OCI-LY7 (cell line): ENCODE measurements around the gene PKLR. TPM values are rescaled to one million over a fixed set of nuclear protein-coding genes. Genes with fewer than 3 reads are reported as not detected.

Source experiments
- BruUV-seq: library from RNA; stranded (reverse); fragments of 400-500 nt; replicated peaks from 2 replicates; lab custom pipeline; 2021; lab: Mats Ljungman, UMichigan
- CTCF ChIA-PET: fragments of 300-600 bp; sonication (Branson Sonifier 250); formaldehyde crosslinking; loops from one replicate; lab custom pipeline; 2022; ENCODE audit warnings: antibody characterized with exemption; ENCODE audit not compliant: unreplicated experiment; lab: Charles Lee
- POLR2A ChIA-PET: fragments of 300-600 bp; sonication (Branson Sonifier 250); formaldehyde crosslinking; loops from one replicate; lab custom pipeline; 2022; ENCODE audit warnings: antibody characterized with exemption; lab: Charles Lee
- DNase-seq: peaks from one replicate; pipeline ENCODE4 v3.0.0-alpha.2; 2015; ENCODE audit warnings: low spot score
- H2AFZ ChIP-seq: fragments of 200-600 bp; sonication (generic), shearing (Covaris generic); 2 replicates; pipeline ENCODE4 v1.6.1; 2014; ENCODE audit warnings: mild to moderate bottlenecking, antibody characterized with exemption, low read length, moderate library complexity
- H3K27ac ChIP-seq: fragments of 200-600 bp; sonication (generic); 2 replicates; pipeline ENCODE4 v1.5.1; 2014; ENCODE audit warnings: mixed run types, low read depth, mild to moderate bottlenecking, moderate library complexity, low read length, inconsistent platforms; ENCODE audit not compliant: poor library complexity, severe bottlenecking
- H3K36me3 ChIP-seq: fragments of 200-600 bp; sonication (generic); 2 replicates; pipeline ENCODE4 v1.6.1; 2014; ENCODE audit warnings: mild to moderate bottlenecking, antibody characterized with exemption, low read length, moderate library complexity, mixed read lengths; ENCODE audit not compliant: insufficient read depth
- H3K4me1 ChIP-seq: fragments of 200-600 bp; sonication (generic); 2 replicates; pipeline ENCODE4 v1.5.1; 2014; ENCODE audit warnings: mild to moderate bottlenecking, low read length; ENCODE audit not compliant: insufficient read depth, poor library complexity, severe bottlenecking
- H3K4me2 ChIP-seq: fragments of 200-600 bp; sonication (generic); 2 replicates; pipeline ENCODE4 v1.6.1; 2014; ENCODE audit warnings: mild to moderate bottlenecking, low read length
- H3K4me3 ChIP-seq: fragments of 200-600 bp; sonication (generic); 2 replicates; pipeline ENCODE4 v1.5.1; 2014; ENCODE audit warnings: mild to moderate bottlenecking, low read depth, low read length; ENCODE audit not compliant: poor library complexity, severe bottlenecking
- H3K79me2 ChIP-seq: fragments of 200-600 bp; sonication (generic); 2 replicates; pipeline ENCODE4 v1.6.1; 2016; ENCODE audit warnings: low read depth, mild to moderate bottlenecking, low read length, moderate library complexity, mixed read lengths; ENCODE audit not compliant: insufficient read depth
- H3K9me2 ChIP-seq: fragments of 200-600 bp; sonication (generic); 2 replicates; pipeline ENCODE4 v1.6.1; 2016; ENCODE audit warnings: mild to moderate bottlenecking, low read length, mixed read lengths; ENCODE audit not compliant: insufficient read depth
- H3K9me3 ChIP-seq: fragments of 200-600 bp; sonication (generic); 2 replicates; pipeline ENCODE4 v1.6.1; 2014; ENCODE audit warnings: mild to moderate bottlenecking, mixed run types, low read length, mixed read lengths
- H4K20me1 ChIP-seq: fragments of 200-600 bp; sonication (generic); 2 replicates; pipeline ENCODE4 v1.6.1; 2014; ENCODE audit warnings: mild to moderate bottlenecking, antibody characterized with exemption, low read length, moderate library complexity, mixed read lengths; ENCODE audit not compliant: insufficient read depth
- CTCF ChIP-seq: fragments of 200-600 bp; sonication (generic); conservative IDR thresholded peaks from 2 replicates; pipeline ENCODE4 v1.5.1; 2014; ENCODE audit warnings: mild to moderate bottlenecking, antibody characterized with exemption, low read length, moderate library complexity, mixed read lengths
- EZH2phosphoT487 ChIP-seq: fragments of 200-600 bp; sonication (generic); IDR thresholded peaks from 2 replicates; pipeline ENCODE4 v1.6.1; 2018; ENCODE audit warnings: low read depth, borderline replicate concordance, mild to moderate bottlenecking, mixed run types, antibody characterized with exemption, low read length, moderate library complexity, mixed read lengths
- intact Hi-C: fragments of 100-400 bp; cut with micrococcal nuclease; formaldehyde crosslinking; loops from one replicate; pipeline ENCODE4 v1.10.0; 2022; ENCODE audit not compliant: unreplicated experiment
- total RNA-seq, 2 experiments: library from RNA; depleted of rRNA in 1 of 2; stranded (reverse); fragments of >200 nt in 1 of 2; shearing (Covaris generic) in 1 of 2; gene quantifications; 2 replicates each; pipeline ENCODE4 v1.2.3, GENCODE V29; 2014 to 2022

The PKLR gene
- total RNA-seq, 2 experiments from 2014 or later, result 0.19 to 0.51 TPM

- Histone ChIP-seq H3K36me3 (peaks cover 40% of the 10 kb centered on the region), H3K4me3 (peak within 1 kb of the TSS; percentile 93), H3K4me2 (peak within 1 kb of the TSS; percentile 82), H3K9me3 (no peaks in the 10 kb centered on the region), H4K20me1 (no peaks in the 10 kb centered on the region), H3K79me2 (peaks cover 36% of the 10 kb centered on the region), H3K9me2 (no peaks in the 10 kb centered on the region), H3K4me1 (peaks cover 26% of the 10 kb centered on the region), H2AFZ (peak within 1 kb of the TSS; percentile 39; the same call in 1 of the 2 replicates), H3K27ac (peak within 1 kb of the TSS; percentile 88)
- intact Hi-C loops, result loop anchor here (1.0 to 5.0 kb wide), 3 partner anchors 15 to 101 kb away; partner anchors contain the start of genes MTX1 and THBS3
- BruUV-seq, result TSS peak; percentile 93
- no peak for TF ChIP-seq EZH2phosphoT487
- CTCF ChIA-PET, result interaction anchor here (1.2 to 1.3 kb wide), 2 partner anchors 33 to 57 kb away, joined by 3 to 6 read pairs; no protein-coding TSS in a partner anchor
- peak; percentile 99 for DNase-seq
- POLR2A ChIA-PET, result interaction anchor here (0.6 to 1.6 kb wide), 7 partner anchors 11 to 843 kb away, joined by 3 to 10 read pairs (median 6); partner anchors contain the start of gene CLK2
Observed at GRCh38 chr1:155308493-155309422, 7.5 kb upstream of the PKLR start, which contains the start of gene FDPS. FDPS (plus strand) TSS chr1:155308866; CDS start chr1:155309790, 924 bp downstream.

GRCh38 chr1:155307247-155307740 lies 6.1 kb upstream of the PKLR start:
- peak overlapping the region; percentile 69 for H3K4me2 ChIP-seq

More at GRCh38 chr1:155307247-155307740, 6.1 kb upstream of the PKLR start:
- H3K4me1 ChIP-seq, result peaks cover 26% of the 10 kb centered on the region
- H4K20me1 ChIP-seq, result no peaks in the 10 kb centered on the region
- ChIA-PET CTCF (interaction anchor here (0.6 to 1.5 kb wide), 3 partner anchors 32 to 56 kb away, joined by 3 to 4 read pairs (median 3); partner anchors contain the start of gene CLK2), POLR2A (interaction anchor here (0.6 to 1.6 kb wide), 5 partner anchors 10 to 1736 kb away, joined by 3 to 10 read pairs (median 4); partner anchors contain the start of gene KRTCAP2)
- no peak overlapping the region for H3K4me3 ChIP-seq
- peak; percentile 79 for DNase-seq
- peaks cover 36% of the 10 kb centered on the region for H3K79me2 ChIP-seq
- TF ChIP-seq CTCF (peak; percentile 82), EZH2phosphoT487 (no peak)
- intact Hi-C loops, result loop anchor here (1.0 to 5.0 kb wide), 3 partner anchors 30 to 100 kb away; partner anchors contain the start of genes HCN3, MTX1 and THBS3
- H2AFZ ChIP-seq, result 0 out of 2 replicates have a peak overlapping the region, but pooled peaks have one; percentile 5
- H3K9me3 ChIP-seq, result no peaks in the 10 kb centered on the region
- H3K36me3 ChIP-seq, result peaks cover 26% of the 10 kb centered on the region
- no peaks in the 10 kb centered on the region for H3K9me2 ChIP-seq
- peak overlapping the region; percentile 88 for H3K27ac ChIP-seq
- BruUV-seq, result no TSS peak
